ENCODE data around the gene DTD2. TPM values are rescaled to one million over a fixed set of nuclear protein-coding genes. Genes with fewer than 3 reads are reported as not detected.

Gene DTD2
- total RNA-seq, 1 donor from 2014 or later, result 5.1 TPM

DNA sequence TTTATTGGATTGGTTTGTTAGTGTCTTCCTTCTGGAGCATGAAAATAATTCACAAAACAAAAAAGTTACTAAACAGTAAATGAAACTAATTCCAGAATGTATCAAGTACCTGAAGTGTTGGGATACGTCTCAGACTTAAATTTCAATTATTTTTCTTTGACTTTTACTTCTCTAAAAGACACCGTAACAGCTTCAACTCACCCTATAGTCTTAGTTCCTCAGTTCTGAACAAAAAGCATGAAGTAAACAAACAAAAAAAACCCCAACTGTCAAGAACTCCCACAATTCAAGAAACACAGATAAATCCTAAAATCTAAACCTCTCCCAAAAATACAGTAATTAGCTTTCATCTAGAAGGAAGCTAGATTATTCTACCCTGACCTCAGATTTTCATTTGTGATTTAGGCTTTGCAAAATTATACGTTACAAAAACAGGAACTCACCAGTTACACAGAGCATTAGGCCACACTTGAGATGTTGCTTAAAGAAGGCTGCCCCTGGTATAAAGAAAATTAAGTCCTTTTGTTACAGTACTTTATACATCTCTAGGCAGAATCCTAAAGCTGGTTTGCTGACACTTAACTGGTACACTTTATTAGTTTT lies 47.2 kb downstream of the DTD2 start:
- TF ChIP-seq, protein P1, sequence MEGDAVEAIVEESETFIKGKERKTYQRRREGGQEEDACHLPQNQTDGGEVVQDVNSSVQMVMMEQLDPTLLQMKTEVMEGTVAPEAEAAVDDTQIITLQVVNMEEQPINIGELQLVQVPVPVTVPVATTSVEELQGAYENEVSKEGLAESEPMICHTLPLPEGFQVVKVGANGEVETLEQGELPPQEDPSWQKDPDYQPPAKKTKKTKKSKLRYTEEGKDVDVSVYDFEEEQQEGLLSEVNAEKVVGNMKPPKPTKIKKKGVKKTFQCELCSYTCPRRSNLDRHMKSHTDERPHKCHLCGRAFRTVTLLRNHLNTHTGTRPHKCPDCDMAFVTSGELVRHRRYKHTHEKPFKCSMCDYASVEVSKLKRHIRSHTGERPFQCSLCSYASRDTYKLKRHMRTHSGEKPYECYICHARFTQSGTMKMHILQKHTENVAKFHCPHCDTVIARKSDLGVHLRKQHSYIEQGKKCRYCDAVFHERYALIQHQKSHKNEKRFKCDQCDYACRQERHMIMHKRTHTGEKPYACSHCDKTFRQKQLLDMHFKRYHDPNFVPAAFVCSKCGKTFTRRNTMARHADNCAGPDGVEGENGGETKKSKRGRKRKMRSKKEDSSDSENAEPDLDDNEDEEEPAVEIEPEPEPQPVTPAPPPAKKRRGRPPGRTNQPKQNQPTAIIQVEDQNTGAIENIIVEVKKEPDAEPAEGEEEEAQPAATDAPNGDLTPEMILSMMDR (IDR thresholded peaks at IDR 0.05; ENCODE audit: unreplicated experiment), result no peak
- H3K4me1 Mint-ChIP-seq (ENCODE audit: unreplicated experiment), result peaks cover 6% of the 10 kb centered on the region
- no peaks in the 10 kb centered on the region for H3K36me3 Mint-ChIP-seq (ENCODE audit: low read depth, unreplicated experiment)
- H3K27ac Mint-ChIP-seq (ENCODE audit: unreplicated experiment), result peak overlapping the region; percentile 39
- no peaks in the 10 kb centered on the region for H3K9me3 Mint-ChIP-seq (ENCODE audit: unreplicated experiment)
- no peak overlapping the region for H3K4me3 Mint-ChIP-seq (ENCODE audit: unreplicated experiment)
- peaks cover 2% of the 10 kb centered on the region for H3K27me3 Mint-ChIP-seq (ENCODE audit: unreplicated experiment)
- DNase-seq (ENCODE audit: low spot score), result no peak

GRCh38 chr14:31408421-31408820 lies 48.9 kb downstream of the DTD2 start:
- no peak overlapping the region for H3K27ac Mint-ChIP-seq (ENCODE audit: unreplicated experiment)
- H3K9me3 Mint-ChIP-seq (ENCODE audit: unreplicated experiment), result no peaks in the 10 kb centered on the region
- no peaks in the 10 kb centered on the region for H3K36me3 Mint-ChIP-seq (ENCODE audit: low read depth, unreplicated experiment)
- no peak for DNase-seq (ENCODE audit: low spot score)
- TF ChIP-seq, protein P1 (IDR thresholded peaks at IDR 0.05; ENCODE audit: unreplicated experiment), result no peak
- no peaks in the 10 kb centered on the region for H3K4me1 Mint-ChIP-seq (ENCODE audit: unreplicated experiment)
- peaks cover 2% of the 10 kb centered on the region for H3K27me3 Mint-ChIP-seq (ENCODE audit: unreplicated experiment)
- no peak overlapping the region for H3K4me3 Mint-ChIP-seq (ENCODE audit: unreplicated experiment)

GRCh38 chr14:31405599-31406232 lies 51.6 kb downstream of the DTD2 start:
- TF ChIP-seq, protein P1 (IDR thresholded peaks at IDR 0.05; ENCODE audit: unreplicated experiment), result no peak
- H3K4me3 Mint-ChIP-seq (ENCODE audit: unreplicated experiment), result no peak overlapping the region
- no peaks in the 10 kb centered on the region for H3K36me3 Mint-ChIP-seq (ENCODE audit: low read depth, unreplicated experiment)
- peaks cover 3% of the 10 kb centered on the region for H3K27me3 Mint-ChIP-seq (ENCODE audit: unreplicated experiment)
- H3K9me3 Mint-ChIP-seq (ENCODE audit: unreplicated experiment), result no peaks in the 10 kb centered on the region
- H3K4me1 Mint-ChIP-seq (ENCODE audit: unreplicated experiment), result no peaks in the 10 kb centered on the region
- H3K27ac Mint-ChIP-seq (ENCODE audit: unreplicated experiment), result no peak overlapping the region
- DNase-seq (ENCODE audit: low spot score), result no peak

DNA sequence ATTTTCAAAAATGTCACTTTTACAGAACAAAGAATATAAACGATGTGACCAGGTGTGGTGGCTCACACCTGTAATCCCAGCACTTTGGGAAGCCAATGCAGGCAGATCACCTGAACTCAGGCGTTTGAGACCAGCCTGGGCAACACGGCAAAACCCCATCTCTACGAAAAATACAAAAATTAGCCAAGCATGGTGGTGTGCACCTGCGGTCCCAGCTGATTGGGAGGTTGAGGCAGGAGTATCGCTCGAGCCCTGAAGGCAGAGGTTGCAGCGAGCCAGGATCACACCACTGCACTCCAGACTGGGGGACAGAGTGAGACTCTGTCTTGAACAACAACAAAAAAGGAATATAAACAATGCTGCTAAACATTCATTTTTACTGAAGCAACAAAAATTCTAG lies 52.2 kb downstream of the DTD2 start:
- no peaks in the 10 kb centered on the region for H3K4me1 Mint-ChIP-seq (ENCODE audit: unreplicated experiment)
- no peaks in the 10 kb centered on the region for H3K9me3 Mint-ChIP-seq (ENCODE audit: unreplicated experiment)
- H3K36me3 Mint-ChIP-seq (ENCODE audit: low read depth, unreplicated experiment), result no peaks in the 10 kb centered on the region
- H3K4me3 Mint-ChIP-seq (ENCODE audit: unreplicated experiment), result no peak overlapping the region
- TF ChIP-seq, protein P1 (IDR thresholded peaks at IDR 0.05; ENCODE audit: unreplicated experiment), result no peak
- peaks cover 1% of the 10 kb centered on the region for H3K27me3 Mint-ChIP-seq (ENCODE audit: unreplicated experiment)
- no peak overlapping the region for H3K27ac Mint-ChIP-seq (ENCODE audit: unreplicated experiment)
- no peak for DNase-seq (ENCODE audit: low spot score)

DNA sequence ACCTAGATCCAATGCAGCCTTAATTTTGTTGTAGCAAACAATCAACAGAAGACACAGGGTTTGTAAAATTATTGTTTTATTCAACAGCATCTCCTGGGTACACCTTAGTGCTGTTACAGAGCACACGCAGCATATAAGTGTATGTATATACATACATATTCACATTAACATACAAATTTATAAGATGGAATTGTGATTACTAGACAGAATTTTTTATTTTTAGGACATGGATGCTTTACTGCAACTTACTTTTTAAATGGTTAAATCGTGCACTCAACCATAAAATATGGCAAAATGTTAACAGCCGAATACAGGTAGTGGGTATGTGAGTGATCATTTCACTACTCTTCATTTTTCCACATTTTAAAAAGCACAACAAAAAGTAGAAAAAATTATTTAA lies 53.6 kb downstream of the DTD2 start:
- Mint-ChIP-seq H3K27ac (ENCODE audit: unreplicated experiment) (no peak overlapping the region), H3K36me3 (ENCODE audit: low read depth, unreplicated experiment) (no peaks in the 10 kb centered on the region), H3K9me3 (ENCODE audit: unreplicated experiment) (no peaks in the 10 kb centered on the region), H3K4me1 (ENCODE audit: unreplicated experiment) (no peaks in the 10 kb centered on the region), H3K4me3 (ENCODE audit: unreplicated experiment) (no peak overlapping the region), H3K27me3 (ENCODE audit: unreplicated experiment) (peaks cover 1% of the 10 kb centered on the region)
- no peak for DNase-seq (ENCODE audit: low spot score)
- TF ChIP-seq, protein P1 (IDR thresholded peaks at IDR 0.05; ENCODE audit: unreplicated experiment), result no peak

Measured in endothelial cell (in vitro differentiated cells).